ENCODE data around the gene PDGFB.

The PDGFB gene

GRCh38 chr22:39253435-39254070, 8.8 kb upstream of the PDGFB start:
- peak in 1 of 2 experiments; percentile 14 for DNase-seq

GRCh38 chr22:39252461-39253434, 8.0 kb upstream of the PDGFB start:
- DNase-seq, result no peak

GRCh38 chr22:39251762-39252460, 7.1 kb upstream of the PDGFB start:
- no peak for DNase-seq

GRCh38 chr22:39250838-39251237, 6.1 kb upstream of the PDGFB start:
- no peak for DNase-seq

- DNase-seq, result no peak
Measured at GRCh38 chr22:39250131-39250530, 5.3 kb upstream of the PDGFB start.

GRCh38 chr22:39249086-39249704, 4.4 kb upstream of the PDGFB start:
- no peak for DNase-seq

- DNase-seq, result peak in 1 of 2 experiments; percentile 39
Measured at GRCh38 chr22:39248254-39248653, 3.5 kb upstream of the PDGFB start.

- no peak for DNase-seq
Measured at GRCh38 chr22:39247361-39247760, 2.6 kb upstream of the PDGFB start.

GRCh38 chr22:39246690-39247332, 2.0 kb upstream of the PDGFB start:
- no peak for DNase-seq

GRCh38 chr22:39246217-39246616, 1.4 kb upstream of the PDGFB start:
- DNase-seq, result no peak

- DNase-seq, result no peak
Measured at GRCh38 chr22:39245130-39246039, 603 bp upstream of the PDGFB start.

- DNase-seq, result no peak
Measured at GRCh38 chr22:39244136-39244495, 666 bp downstream of the PDGFB start.

GRCh38 chr22:39243439-39244135, 1.2 kb downstream of the PDGFB start:
- DNase-seq, result no peak

- DNase-seq, result no peak
Measured at GRCh38 chr22:39242595-39243438, 2.0 kb downstream of the PDGFB start.

- no peak for DNase-seq
Measured at GRCh38 chr22:39241794-39242594, 2.8 kb downstream of the PDGFB start.

- no peak for DNase-seq
Measured at GRCh38 chr22:39240831-39241793, 3.7 kb downstream of the PDGFB start.

- DNase-seq, result no peak
Measured at GRCh38 chr22:39239561-39240423, 5.0 kb downstream of the PDGFB start.
